T1000 (cell line): ENCODE results near the gene RAC2.

Experiments
- DNase-seq: peaks from one replicate; lab custom pipeline; 2025; ENCODE audit warnings: mixed read lengths; lab: John Stamatoyannopoulos, UW

Gene RAC2

DNA sequence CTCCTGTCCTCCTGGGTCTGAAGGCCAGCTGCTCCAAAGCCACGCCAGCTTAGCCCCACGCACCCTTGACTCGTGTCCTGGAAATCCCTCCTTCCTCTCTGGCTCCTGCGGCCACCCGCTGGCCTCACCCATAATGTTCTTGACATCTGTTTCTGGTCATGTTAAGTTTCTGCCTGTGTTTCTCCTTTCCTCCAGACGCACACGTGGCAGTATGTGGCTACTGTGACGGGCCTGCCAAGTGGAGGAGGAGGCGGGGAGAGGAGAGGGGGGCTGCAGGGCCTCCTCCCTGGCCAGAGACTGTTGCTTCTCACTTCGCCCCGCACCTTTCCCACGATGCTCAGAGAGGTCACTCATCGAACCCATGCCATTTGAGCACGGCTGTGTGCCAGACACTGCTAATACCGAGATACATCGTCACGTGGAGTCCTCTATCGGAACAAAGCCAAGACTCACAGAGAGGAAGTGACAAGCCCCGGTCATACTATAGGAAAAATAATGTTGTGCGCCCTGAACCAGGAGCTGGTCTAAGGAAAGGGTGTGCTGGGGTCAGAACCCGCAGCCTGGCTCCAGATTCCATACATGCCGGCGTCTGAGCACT, 67.5 kb downstream of the RAC2 start:
- no peak for DNase-seq

DNA sequence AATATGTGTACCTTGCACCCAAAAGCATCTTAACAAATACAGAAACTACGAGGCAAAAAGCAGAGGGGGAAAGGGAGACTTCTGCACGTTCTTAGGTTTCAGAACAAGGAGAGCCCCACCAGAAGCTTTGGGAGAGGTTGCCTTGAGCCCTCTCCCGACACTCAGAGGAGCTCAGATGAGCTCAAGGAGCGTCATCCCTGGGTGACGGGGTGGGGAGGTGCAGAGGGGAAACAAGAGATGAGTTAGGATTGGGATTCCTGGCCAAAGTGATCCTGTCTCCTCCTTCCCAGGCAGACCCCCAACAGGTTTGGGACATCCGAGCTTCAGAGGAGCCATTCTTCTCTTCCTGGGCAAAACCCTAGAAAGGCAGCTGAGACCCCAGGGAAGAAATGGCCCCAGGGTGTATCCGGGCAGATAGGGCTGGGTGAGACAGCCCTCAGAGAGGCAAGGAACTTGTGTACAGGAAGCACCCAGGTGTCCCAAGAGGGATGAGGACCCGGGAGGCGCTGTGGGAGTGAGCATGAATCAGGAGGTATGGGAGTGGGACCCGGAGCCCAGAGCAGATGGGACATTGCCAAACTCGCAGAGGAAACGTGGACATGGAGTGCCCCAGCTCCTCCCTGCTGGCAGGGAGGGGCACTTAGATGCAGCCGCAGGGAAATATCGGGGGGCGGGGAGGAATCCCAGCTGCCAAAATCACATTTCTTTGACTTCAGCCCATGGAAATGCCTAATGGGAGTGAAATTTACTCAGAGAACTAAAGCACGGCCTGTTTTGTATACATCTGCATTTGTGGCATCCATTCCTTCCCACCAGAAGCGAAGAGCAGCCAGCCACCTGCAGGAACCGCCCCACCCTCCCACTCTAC, 68.4 kb downstream of the RAC2 start:
- no peak for DNase-seq
